ENCODE measurements around the gene EYA2.
A peak's percentile ranks its signal among the peaks of the same experiment; 100 is the strongest.

The EYA2 gene

DNA sequence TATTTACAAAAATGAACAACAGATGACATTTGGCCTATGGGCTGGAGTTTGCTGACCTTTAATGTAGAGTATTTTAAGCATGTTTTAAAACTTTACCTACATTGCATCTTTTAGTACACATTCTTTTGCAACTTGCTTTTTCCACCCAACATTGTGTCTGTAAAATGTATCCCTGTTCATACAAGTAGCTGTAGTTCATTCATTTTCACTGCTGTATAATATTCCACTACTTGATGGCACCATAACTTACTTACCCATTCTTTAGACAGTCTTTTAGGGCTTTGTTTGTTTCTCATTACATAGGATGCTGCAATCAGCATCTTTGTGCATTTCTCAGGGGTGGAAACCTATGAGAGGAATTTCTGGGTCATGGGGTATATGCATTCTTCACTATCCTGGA is 115.1 kb downstream of the EYA2 start:
- no peak for DNase-seq

DNA sequence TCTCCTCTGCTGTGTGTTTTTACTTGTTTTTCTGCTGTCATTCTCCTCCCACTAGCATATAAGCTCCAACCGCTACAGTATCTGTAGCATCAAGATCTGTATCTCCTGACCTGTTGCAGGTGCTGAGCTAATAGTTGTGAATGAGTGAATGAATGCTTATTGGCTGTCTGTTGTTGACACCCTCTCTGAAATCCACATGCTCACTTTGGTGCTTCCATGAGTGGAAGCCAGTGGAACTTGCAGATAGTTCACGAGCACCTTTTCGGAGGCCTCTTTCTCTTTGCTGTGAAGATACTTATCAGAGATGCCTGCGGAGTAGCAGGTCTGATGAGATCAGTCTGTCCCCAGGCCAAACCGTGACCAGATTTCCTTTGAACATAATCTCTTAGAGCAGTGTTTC is 117.3 kb downstream of the EYA2 start:
- no peak for DNase-seq

DNA sequence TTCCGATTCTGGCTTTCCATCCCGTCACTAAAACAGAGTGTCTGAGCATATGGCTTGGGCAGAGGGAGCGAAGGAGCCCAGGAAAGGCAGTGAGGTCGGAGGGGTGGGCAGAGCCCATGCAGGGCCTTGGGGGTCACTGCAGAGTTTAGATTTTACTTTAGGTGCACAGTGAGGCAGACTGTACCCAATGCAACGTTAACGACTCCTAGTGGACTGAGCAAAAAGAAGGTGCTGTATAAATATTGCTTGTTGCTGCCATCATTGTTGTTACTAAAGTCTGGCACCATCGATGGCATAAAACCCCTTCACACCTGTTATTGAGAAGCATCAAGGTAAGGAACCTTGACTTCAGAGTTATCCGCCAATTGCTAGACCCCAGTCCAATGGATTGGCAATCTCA is 119.0 kb downstream of the EYA2 start:
- no peak for DNase-seq

DNA sequence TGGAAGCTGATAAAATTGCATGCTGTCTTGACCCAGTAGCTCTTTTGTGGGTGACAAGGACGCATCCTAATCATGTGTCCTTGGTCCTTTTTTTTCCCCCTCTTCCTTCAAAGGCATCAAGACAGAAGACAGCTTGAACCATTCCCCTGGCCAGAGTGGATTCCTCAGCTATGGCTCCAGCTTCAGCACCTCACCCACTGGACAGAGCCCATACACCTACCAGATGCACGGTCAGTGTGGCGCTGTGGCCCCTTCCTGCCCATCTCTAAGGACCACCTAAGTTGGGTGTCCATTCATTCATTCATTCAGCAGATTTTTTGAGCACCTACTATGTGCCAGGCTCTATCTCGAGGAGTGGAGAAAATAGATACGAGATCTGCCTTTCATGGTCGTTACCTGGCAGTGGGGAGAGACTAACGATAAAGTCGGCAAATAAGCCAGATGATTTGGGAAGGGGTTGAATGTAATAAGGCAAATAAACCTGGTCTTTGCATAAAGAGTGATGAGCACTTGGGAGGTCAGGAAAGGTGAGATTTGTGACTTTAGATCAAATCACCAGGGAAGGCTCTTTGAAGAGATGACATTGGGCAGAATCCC is 121.5 kb downstream of the EYA2 start:
- no peak for DNase-seq

DNA sequence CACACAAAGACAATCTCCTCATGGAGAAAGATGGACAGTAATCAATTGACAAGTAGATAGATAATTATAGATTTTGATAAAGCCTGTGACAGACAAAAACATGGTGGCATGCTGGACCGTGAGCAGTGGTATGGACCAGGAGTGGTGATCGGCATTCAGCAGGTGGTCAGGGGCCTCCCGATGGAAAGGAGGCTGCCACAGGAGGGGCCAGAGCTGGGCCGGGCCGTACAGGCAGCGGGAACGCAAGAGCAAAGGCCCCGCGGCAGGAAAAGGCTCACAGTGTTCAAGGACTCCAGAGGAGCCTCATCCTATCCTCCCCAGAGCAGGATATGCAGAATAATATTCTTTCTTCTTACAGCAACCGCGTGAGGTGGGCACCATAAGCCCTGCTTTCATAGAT is 123.7 kb downstream of the EYA2 start:
- no peak for DNase-seq

DNA sequence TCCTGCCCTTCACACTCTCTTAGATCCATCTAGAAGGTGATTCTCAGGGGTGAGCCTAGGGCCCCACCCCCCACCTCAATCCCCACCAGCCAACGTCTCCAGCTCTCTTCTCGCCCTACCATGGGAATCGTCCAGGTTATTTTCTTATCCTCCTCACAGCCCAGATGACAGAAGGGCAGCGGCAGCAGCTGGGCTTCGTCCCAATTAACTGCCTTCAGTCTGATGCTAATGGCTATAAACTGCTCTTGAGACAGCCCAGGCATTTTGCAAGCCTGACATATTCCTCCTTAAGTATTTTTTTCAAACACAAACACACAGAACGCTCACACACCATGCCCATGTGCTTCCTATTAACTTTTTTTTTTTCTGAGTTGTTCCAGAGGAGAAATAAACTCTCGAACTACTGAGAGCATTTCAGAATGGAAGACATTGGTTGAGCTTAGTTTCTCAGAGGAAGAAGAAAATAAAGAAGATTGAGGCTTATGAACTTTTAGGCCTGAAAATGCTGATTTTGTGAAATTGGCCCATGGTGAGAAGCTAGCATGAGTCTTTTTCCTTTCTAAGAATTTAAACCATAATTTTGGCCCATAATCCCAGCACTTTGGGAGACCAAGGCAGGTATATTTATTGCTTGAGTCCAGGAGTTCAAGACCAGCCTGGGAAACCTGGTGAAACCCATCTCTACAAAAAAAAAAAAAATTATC is 124.6 kb downstream of the EYA2 start:
- no peak for DNase-seq

DNA sequence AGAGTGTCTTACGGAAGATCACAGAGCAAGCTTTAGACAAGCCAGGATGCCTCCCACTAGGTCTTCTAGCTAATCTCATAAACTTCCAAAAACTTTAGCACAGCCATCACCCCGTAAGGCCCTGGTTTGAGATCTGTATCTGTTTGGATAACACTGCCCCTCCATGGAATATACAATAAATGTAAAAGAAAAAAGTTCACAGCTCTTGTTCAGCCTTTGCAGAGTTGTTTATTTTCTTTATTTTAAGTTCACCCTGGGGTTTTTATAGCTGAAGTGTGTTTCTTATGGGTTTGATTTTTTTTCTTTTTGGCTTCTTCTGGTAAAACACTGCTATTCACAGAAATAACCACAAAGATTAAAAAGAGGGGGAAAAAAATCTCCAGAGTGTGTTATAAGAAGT is 125.6 kb downstream of the EYA2 start:
- no peak for DNase-seq

DNA sequence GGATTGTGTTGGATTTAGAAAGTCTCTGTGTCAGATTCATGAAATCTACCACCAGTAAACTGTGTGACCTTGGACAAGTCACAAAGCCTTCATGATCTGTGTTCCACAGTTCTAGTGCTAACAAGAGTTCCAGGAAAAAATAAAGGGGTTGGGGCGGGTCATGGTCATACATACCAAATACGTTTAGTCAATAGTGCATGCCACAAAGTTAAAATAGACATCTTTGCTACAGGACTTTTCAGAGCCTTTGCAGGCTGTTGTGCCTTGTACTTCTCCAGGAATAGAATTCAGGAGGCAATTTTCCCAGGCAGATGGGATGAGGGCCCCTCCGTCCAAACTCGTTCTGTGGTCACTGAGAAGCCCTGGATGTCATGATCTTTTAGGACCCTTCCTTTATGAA is 127.2 kb downstream of the EYA2 start:
- DNase-seq, result no peak

DNA sequence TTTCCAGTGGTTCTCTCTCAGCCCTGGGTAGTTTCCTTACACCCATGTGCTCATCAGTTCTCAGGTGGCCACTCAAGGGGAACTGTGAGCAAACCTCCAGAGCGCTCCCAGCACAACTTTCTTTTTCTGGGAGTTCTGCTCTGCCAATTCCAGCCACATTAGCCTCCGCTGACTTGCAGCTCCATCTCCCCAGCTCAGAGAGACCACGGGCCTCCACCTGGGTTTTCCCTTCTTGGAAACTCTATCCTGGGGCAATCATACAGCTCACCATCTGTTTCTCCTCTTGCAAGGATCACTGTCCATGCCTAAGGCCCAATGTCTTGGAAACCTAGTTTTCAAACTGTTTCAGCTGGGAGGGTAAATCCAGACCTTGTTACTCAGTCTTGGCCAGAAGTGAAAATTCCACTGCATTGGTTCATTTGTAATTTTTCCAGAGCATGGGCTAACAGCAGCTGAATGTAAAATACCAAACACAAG is 129.9 kb downstream of the EYA2 start:
- DNase-seq, result no peak

DNA sequence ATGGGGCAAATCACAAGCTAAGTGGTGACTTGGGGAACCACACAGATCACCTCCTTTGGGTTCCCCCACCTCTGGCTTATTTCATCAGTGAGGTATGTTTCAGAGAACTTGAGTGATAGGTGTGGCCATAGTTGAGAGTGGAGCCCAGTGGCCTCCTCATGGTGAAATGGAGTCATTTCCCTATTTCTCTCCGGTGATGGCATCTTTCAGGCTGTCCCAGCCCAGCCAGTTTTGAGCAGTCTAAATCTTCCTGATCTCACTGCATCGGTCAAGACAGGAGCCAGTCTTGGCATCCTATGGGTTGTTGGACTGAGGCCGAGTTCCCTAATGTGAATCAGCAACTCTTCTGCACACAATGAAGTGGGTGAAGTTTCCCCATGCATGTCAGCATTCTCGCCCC is 132.4 kb downstream of the EYA2 start:
- DNase-seq, result no peak

DNA sequence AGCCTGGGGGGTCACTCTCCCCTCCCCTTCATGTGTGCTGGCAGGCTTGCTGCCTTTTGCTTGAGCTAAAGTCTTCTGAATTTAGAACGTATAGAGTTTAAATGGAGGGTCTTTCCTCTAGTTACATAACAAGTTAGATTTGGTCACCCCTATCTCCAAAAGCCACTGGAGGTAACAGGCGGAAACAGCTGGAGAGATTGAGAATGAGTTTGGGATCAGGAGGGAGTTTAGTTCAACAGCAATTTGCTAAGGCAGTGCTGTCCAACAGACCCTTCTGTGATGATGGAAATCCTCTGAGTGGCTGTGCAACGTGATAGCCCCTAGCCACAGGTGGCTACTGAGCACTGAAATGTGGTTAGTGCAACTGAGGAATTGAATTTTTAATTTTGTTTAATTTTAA is 132.8 kb downstream of the EYA2 start:
- DNase-seq, result no peak

DNA sequence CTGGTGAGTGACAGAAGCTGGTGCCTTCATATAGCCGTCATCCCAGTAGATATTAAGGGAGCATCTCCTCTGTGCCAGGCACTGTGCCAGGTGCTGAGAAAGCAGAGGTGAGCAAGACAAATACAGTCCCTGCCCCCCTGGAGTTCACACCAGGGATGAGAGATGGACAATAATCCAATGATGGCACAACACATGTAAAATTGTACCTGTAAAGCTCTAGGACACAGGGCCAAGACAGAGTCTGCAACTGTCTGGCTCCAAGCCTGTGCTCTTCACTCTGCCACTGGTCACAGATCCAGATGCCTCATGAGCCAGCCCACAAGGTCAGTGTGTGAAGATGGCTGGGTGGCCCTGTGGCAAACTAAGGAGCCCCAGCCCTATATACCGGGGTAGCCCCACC is 133.8 kb downstream of the EYA2 start:
- DNase-seq, result no peak

DNA sequence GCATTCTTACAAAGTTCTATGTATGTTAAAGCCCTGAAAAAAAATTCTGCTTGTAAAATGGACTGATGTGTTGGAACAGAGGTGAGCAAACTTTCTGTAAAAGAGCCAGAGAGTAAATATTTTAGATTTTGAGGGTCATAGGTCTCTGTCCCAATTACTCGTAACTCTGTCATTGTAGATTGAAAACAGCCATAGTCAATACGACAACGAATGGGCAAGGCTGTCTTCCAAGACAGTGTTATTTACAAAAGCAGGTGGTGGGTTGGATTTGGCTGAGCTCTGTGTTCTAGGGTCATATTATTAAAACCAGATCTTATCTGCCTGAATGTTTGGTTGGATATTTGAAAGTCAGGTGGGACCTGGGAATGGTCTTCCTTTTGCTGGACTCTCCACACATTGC is 135.2 kb downstream of the EYA2 start:
- DNase-seq, result no peak

DNA sequence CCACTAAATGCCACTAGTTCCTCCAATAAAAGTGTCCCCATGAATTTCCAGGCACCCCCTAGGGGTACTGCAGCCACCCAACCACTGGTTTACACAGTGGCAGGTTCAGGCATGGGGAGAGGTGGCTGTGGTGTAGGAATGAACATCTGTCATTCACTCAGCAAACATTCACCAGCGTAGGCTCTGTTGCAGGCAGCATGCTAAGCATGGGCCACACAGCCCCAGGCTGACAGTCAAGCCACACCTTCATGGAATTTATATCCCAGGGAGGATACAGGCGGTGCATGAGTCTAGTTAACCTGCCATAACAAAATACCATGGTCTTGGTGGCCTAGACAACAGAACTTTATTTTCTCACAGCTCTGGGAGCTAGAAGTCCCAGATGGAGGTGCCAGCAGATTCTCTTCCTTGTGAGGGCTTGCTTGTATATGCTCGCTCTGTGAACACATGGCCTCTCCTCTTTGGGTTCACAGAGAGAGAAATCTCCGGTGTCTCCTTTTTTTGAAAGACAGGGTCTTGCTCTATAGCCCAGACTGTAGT is 135.7 kb downstream of the EYA2 start:
- DNase-seq, result no peak

DNA sequence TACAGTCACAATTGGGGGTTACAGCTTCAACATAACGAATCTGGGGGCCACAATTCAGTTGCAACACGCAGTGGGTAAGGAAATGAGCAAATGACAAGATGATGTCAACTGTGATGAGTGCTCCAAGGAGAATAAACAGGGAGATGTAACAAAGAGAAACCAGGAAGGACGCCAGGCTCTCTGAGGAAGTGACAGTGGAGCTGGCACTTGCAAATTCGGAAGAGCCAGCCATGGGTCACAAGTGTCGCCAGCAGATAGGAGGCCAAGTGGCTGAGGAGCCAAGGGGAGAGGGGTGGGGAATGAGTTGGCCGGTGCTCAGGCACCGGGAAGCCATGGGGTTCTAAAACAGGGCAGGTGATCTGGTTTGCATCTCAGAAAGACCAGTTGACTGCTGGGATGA is 136.4 kb downstream of the EYA2 start:
- peak; percentile 51 for DNase-seq

DNA sequence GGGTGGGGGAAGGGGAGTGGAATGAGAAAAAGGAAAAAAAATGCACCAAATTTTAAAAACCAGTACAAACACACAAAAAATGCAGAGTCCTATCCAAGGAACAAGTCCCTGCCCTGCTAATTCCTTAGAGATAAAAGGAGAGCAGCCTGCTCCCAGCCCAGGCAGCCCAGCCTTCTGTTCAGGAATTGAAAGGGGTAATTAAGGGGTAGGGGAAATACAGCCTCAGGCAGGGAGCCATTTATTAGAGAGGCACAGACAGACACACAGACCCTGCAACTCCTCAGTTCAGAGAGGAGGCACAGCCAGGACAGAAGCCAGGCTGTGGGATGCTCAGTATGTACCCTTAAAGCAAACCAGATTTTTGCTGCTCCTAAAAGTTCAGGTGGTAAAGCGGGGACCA is 137.2 kb downstream of the EYA2 start:
- no peak for DNase-seq

DNA sequence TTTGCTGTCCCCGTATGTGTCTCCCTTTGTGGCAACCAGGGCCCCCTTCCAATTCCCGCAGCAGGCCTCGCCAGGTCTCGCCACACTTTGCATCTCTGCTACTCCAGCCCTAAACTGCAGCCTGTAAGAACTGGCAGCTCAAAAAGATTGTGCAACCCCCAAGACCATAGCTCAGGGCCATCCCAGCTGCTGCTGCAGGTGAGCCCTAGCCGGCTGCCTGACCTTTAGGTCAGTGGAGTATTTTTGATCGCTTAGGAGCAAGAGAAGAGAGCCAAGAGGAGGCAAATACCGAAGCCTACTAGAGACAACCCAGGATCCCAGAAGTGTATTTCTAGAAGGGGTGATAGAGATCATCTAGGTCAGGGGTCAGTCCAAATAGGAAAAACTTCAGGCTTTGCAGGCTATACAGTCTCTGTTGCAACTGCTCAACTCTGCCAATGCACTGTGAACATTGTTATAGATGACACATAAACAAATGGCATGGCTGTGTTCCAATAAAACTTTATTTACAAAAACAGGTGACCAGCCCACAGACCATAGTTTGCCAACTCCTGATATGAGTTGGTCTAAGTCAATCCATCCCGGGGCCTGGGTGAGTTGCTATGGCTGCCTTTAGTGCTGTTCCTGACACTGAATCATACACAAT is 138.4 kb downstream of the EYA2 start:
- no peak for DNase-seq

DNA sequence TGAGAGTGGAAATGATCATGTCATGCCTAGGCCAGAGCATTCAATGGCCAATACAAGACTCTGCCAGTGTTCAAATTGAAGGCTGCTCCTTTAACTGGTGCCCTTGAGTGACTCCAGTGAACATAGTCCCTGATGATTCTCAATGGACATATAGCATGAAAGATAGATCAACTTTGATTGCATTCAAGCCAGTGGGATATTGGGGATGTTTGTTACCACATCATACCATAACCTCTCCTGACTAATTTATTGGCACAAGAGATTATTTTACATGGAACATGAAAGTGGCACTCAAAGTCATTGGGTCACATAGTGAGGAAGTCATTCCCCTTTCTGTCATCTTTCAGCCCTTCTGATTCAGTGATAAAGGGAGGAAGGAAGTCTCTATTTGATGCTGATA is 139.0 kb downstream of the EYA2 start:
- DNase-seq, result no peak

DNA sequence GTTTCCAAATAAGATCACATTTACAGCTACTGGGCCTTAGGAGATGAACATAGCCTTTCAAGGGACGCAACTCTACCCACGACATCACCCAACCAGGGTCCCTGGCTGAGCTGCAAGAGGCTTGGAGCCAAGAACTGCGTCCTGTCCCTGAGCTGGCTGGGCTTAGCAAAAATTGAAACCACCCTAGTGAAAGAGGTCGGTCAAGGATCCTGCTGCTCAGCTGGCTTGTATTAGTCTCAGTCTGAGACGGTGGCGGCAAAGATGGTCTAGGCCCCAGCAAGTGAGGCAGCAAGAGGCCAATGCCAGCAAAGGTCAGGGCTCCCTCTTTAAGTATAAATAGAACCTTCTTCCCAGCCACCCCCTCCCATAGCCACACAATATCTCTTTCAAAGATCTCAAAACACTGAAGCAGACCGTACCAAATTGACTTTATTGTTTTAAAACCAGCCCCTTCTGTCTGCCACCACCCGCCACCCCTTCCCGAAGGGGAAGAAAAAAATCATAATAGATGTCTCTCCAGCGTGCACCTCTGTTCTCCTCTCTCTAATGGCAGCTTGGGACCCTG is 140.5 kb downstream of the EYA2 start:
- no peak for DNase-seq

DNA sequence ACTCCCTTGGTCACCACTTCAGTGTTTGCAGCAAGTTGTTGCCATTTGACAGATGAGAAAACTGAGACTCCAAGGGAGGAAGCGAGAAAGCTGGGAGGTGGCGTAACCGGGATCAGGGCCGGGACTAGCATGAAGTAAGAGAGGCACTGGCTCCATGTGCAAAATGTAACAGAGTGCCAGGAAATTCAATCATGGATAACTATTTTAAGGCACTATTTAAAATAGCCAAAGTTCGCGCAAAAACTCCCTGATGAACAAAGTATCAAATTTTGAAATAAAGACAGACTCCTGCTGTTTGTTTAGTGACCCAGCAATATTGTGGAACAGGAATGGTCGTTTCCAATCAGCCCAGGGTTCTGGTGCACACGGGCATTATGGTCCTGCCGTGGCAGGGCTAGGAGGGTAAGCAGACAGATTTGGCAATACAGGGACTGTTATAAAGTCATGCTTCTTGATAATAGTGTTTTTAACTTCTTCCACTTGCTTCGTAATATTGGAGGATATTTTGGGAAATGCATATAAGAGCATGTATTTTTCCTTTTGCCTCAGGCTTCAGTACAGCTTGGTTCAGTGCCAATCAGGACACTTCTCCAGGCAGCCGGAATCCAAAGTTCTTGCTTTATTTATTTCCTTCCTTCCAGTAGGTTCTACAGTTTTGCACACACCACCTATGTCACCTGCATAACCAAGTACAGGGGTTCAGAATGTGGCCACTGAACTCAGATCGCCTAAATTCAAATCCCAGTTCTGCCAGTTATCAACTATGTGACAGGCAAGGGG is 141.6 kb downstream of the EYA2 start:
- no peak for DNase-seq

DNA sequence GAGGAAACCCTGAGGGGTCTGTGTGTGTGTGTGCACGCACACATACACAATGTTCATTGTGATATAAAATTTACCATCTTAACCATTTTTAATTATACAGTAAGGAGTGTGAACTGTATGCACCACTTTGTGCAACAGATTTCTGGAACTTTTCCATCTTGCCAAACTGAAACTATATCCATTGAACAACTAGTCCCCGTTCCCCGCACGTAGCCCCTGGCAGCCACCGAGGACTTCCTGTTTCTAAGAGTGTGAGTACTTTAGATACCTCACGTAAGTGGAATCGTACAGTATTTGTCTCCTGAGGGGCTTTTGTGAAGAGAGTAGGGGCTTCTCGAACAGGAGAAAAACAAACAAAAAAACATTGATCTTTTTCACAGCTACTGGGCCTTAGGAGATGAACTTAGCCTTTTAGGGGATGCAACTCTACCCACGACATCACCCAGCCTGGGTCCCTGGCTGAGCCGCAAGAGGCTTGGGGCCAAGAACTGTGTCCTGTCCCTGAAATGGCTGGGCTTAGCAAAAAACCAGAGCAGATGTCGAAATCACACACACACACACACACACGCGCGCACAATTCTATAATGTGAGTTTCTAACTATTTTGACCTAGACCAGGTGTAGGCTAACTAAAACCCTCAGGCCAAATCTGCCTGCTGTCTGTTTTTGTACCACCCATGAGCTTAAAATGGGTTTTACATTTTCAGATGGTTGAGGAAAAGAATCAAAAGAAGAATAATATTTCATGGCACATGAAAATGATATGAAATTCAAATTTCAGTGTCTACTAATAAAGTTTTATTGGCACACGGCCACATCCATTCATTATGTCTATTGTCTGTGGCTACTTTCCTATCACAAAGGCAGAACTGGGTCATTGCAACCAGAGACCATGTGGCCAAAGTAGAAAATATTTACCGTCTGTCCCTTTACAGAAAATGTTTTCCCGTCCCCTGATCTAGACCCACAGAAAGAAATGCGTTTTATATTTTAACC is 144.2 kb downstream of the EYA2 start:
- peak; percentile 29 for DNase-seq
